NK-92 (cell line): ENCODE measurements around the gene INSIG1.

Experiments
- DNase-seq: peaks from one replicate; lab custom pipeline; 2025; ENCODE audit not compliant: unreplicated experiment; lab: John Stamatoyannopoulos, UW

INSIG1 gene

DNA sequence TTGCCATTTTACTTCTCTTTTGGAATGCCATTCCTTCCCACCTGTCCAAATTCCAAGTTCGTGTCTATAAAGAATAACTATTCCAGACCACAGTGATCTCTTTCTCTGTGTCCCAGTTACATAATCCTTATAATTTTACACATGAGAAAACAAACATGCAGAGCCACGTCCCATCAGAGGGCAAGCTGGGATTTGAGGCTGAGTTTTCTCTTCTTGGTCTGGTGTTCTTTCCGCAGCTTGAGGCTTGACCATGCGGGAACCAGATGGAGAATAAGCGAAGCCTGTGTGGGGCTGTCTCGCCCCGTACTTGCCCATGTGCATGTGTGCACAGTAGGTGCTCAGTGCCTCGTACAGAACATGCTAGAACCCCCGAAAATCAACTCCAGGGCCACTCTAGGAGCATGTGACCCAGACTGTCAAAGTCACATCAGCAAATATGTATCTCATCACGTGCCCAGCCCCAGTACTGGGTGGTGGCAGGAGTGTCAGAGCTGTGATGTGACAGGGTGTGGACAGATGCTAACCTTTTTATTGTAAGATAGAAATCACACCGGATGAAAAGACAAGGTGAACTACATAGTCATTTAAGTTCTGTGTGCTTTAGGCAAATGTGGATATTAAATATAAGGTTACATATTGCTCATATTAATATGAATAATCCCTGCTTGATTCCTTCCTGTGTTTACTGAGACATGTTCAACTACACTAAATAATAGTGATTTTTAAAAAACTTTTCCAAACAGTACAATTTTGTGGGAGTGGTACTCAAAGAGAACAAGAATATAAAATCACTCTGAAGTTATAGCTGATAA is 3.2 kb downstream of the INSIG1 start:
- no peak for DNase-seq

DNA sequence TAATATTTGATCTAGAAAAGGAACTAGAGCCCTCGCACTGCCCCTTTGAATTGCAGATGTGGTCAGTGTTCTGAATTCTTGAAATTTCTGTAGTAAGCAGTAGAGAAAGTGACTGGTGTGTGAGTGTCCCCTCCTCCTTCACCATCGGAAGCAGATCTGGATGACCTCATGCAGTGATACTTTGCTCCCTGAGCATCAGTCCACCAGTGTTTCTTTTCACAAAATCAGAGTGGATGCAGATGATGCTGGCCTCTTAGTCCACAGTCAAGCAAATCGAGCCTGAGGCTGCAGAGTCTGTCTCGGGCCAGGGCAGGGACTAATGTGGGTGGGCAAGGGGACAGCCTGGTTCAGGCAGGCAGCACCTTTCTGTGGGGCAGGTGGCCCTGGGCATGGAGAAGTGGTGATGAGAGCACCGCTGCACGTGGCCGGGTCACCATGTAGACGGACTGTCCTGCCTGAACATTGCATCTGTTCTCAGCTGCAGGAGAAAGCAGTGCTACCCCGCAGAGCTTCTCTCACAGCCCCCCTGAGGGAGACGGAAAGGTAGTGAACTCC is 5.4 kb downstream of the INSIG1 start:
- DNase-seq, result no peak

DNA sequence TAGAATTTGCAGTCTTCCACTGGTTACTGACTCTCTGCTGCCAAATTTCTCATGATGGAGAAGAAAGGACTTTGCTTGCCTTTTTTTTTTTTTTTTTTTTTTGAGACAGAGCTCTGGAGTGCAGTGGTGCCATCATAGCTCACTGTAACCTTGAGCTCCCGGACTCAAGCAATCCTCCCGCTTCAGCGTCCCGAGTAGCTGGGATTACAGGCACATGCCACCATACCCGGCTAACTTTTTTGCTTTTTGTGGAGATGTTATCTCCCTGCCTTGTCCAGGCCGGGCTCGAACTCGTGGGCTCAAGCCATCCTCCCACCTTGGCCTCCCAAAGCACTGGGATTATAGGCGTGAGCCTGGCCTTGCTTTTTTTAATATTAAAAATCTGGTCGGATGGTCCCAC is 6.2 kb downstream of the INSIG1 start:
- DNase-seq, result no peak

DNA sequence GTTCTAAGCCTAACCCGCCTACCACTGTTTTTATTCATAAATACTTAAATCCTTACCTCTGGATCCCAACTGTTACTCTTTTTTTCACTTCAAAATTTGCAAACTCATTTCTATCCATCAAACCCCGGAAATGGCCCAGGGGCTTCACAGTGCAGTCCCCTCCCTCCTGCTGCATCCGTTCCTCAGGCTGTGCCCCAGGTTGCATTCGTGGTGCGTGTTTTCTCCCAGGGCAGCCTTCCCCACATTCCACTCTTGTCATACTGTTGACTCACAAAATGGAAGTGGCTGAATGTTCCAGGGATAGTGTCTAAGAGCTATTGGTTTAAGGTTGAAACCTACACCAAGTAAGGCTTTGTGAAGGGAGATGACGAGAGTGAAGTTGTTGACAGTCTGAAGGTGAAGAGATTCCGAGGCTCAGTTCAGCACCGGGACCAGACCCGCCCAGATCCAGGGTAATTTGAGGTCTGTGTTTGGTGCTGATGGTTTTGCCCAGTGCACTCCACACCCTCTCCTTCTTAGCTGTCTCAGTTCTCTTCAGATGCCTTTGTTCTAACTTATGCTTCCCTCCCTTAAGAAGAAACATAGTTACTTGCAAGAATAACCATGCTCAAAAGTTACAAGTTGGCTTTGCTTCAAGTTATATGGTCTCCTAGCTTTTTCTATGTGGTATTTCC is 7.7 kb downstream of the INSIG1 start:
- DNase-seq, result no peak

DNA sequence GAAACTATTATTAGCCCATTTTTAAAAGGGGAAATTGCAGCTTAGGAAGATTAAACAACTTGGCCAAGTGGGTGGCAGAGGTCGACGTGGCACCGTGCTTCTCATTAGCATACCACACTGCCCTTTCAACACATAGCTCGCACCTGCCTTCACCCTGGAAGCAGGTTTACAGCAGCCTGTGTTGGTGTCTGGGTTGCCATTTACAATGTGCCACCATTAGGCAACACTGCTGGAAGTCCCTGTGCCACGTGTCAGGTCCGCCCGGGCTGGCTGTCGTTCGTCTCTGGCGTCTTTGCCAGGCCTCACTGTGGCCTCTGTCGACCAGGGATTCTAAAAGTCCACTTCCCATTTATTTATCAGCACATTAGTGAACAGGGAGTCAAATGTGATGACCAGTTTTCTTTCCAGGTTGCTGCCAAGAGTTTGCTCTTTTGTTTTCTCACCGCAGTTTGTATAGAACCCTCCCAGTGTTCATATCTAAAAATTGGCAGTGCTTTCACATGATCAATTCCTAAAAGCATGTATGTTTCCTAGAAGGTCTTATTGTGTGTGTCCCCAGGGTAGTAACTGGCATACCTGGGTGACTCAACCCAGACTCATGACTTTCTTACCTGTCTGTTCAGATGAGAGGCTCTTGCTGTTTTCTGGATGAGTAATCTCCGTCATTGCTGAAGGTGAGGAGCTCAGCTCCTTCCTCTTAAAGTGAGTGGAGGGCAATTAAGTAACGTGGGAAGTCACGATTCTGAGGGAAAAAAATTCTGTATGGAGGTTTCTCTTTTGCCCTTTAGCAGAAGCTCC is 9.2 kb downstream of the INSIG1 start:
- no peak for DNase-seq

DNA sequence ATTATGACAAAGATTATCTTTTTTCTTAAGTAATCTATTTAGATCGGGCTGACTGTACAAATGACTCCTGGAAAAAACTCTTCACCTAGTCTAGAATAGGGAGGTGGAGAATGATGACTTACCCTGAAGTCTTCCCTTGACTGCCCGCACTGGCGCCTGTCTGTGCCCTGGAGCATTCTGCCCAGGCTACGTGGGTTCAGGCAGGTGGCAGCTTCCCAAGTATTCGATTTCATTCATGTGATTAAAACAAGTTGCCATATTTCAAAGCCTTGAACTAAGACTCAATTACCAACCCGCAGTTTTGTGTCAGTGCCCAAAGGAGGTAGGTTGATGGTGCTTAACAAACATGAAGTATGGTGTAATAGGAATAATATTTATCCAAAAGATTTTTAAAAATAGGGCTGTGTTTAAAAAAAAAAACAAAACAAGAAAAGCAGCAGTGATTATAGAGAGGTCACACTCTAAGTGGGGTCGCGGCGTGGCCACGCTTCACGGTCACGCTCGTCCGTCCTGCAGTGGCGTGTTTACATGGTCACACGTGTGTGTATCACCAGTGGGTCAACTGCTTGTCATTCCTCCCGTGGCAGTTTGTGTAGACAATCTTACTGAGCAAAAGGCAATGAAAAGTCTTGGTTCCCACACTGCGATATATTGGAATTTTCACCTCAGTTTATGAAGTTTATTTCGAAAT is 10.8 kb downstream of the INSIG1 start:
- DNase-seq, result no peak

DNA sequence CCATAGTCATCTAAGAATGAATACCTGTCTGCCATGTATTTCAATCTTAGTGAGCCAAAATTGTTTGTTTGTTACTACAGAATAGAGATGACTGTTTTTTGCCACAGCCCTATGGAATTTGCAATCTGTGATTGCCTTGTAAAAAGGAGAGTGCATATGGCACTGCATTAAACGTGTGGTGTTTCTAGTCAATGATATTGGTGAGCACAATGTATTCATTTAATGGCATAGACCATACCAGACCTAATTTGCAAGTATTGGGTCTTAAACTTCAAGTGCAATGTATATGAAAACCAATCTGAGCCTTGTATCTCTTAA is 11.3 kb downstream of the INSIG1 start:
- DNase-seq, result no peak

DNA sequence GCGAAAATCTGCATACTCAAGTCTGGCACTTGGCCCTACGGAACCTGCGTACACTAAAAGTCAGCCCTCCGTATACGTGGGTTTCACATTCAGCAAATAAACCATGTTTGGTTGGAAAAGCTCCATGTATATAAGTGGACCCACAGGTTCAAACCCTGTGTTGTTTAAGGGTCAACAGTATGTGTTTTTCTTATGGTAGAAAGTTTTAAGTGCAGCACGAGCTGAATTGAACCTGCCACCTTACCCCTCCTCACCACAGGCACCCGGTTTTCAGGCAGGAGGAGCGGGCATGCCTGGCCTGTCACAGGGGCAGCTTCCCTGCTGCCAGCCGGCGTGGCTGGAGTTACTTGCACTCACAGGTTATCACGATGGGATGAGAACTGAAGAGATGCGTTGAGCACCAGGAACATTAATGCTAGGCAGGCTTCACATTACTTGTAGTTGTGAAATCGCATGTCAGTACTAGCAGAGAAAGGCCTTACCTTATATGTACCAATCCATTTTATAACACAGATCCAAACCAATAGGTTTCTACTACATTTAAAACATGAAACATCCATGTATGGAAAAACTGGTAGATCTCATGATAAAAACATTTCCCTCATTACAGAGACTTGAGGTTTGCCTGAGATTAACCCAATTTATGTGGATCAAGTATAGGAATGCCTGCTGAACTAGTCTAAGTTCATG is 12.9 kb downstream of the INSIG1 start:
- DNase-seq, result no peak

DNA sequence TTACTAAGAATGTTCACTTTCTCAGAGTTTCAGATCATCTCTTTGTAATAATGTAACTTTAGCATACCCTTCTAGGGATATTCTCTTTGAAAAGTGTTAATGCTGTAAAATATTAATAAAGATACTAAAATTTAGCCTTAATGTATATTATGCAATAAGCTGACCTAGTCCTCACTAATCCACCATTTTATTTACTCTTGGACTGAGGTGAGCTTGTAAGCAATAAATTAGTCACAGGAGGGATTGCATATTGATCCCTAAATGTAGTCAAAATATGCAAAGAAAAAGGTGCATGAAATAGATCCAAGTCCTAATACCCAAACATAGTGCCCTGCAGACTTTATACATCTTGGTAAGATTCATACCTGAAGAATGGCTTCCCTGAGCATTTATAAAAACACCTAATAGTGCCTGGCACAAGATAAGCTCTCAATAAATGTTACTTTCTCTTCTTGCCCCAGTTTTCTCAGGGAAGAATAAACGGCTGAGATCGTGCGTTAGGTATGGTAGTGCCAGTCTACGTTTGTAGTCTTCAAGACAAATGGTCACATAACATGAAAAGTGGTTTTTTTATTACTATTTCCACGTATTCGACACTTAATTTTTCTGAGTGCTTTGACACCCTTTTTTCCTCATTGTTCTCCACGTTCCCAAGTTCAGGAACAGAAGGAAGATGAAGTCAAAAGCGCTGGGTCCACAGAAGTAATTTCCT is 14.3 kb downstream of the INSIG1 start:
- no peak for DNase-seq

DNA sequence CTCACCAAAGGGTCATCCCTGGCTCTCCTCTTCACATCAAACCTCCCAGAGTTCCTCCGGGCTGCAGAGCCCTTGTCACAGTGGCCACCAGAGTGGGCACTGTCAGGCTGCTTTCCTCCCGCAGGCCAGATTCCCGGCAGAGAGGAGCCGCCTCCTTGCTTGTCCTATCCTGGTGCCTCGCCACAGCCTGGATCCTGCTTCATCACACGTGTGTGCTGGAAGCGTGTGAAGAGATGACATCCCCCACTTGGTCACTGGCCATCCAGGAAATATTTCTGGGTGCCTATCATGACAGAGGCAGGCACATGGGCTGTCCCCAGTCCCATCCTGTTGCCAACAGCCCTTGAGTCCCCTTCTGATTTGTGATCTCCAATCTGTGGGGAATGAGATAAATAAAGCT is 15.0 kb downstream of the INSIG1 start:
- no peak for DNase-seq

DNA sequence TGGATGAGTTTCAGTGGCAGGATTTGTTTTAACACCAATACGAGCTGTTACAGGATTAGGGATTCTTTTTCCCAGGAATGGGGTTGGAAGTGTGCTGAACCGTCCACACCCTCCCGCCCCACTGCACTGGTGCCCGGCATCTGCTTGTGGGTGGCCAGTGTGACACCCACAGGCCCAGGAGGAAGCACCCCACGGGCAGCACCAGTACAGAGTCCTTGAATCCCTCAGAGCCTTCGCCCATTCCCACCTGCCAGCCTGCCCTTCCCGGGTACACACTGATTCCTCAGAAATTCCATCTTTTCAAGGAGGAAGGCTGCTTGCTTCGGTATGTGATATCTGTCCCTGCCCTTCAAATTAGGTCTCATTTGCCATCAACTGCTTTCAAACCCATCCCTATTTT is 15.4 kb downstream of the INSIG1 start:
- DNase-seq, result no peak

DNA sequence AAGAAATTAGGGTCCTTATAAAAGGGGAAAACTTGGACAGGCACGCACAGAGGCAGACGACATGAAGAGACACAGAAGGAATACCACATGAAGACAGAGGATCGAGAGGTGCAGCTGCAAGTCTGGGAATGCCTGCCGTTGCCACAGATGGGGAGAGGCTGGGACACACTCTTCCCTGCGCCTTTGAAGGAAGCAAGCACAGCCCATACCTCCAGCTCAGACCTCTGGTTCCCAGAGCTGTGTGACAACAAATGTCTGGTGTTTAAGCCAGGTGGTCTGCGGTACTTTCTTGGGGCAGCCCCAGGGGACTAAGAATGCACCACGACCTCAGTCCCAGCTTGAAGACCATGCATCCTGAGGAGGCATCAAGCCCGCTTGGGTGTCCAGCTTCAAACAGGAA is 18.3 kb downstream of the INSIG1 start:
- no peak for DNase-seq

DNA sequence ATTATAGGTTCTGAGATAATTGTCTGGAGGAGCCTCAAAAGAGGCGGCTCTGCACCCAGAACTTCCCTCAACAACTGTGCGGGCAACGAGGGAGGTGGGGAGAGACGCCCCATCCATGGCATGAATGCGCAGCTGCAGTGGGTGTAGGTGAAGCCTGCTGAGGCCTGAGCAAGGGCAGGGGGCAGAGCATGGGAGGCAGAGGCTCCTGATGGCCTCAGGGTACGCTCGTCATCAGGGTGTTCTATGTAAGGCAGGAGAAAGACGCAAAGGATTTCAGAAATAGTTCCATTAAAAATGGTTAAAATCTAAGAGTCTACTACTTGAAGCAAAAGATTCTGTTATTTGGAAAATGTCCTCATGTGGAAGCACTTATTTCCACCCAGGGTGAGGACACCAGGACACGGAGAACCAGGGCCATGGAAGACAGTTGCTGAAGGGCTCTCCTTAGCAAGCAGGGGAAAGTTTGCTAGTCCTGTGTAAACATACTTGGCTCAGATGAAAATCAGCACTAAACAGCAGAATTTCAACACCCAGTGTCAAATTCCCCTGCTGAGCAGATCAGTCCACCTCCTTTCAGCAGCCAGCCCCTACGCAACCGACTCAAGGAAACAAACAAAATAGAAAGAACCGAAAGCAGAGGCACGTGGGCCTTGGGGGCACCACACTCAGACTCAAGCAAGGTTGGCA is 18.9 kb downstream of the INSIG1 start:
- DNase-seq, result no peak

DNA sequence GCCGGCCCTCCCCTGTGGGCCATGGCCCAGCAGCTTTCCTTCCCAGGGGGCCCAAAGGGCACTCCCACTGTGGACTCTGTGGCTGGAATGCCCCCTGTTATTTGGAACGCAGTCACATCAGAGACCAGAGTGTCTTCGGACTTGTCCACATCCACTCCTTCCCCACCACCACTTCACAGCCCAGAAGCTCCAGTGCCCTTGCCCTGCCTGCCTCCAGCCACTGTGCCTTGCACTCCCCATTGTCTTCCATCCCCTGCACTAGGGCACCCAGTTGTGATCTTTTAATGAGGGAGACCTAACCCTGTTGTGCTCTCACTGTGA is 19.4 kb downstream of the INSIG1 start:
- no peak for DNase-seq

DNA sequence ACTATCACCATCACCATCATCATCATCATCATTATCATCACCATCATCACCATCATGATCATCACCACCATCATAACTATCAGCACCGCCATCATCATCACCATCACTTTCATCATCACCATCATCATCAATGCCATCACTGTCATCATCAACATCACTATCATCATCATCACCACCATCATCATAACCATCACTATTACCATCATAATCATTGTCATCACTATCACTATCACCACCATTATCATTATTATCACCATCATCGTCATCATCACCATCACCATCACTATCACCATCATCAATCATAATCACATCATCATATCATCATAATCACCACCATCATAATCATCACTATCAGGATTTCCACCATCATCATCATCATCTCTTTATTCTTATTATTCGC is 20.6 kb downstream of the INSIG1 start:
- DNase-seq, result no peak

DNA sequence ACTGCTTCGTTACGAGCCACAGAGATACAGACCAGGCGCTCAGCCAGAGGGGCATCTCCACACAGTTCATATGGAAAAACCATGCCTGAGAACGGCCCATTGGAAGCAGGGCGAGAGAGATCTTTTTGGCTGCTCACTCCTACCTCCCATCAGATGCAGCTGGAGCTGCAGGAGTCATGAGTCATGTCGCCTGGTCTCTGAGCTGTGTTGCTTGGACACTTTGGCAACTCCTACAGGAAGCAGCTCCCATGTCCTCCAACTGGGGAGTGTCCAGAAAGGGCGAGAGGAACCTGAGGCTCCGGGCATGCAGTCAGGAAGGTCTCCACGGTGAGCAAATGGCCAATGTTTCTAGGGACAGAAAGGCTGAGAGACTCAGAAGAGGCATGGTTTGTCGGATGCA is 24.9 kb downstream of the INSIG1 start:
- no peak for DNase-seq

DNA sequence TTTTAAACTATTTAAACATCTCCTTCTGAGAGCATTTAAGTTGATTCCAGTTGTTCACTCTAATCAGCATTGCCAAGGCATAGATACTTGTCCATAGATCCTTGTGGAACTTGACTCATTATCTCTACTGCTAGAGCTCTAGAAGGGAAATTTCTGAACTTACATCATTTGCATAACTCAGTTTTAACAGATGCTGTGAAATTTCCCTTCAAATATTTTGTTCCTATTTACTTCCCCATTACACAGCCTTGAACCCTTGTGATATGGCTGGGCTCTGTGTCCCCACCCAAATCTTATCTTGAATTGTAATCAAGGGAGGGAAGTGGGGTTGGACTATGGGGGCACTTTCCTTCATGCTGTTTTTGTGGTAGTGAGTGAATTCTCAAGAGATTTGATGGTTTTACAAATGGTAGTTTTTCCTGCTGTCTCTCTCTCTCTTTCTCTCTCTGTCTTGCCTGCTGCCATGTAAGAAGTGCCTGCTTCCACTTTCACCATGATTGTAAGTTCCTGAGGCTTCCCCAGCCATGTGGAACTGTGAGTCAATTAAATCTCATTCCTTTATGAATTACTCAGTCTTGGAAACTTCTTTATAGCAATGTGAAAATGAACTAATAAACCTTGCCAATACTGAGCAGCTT is 25.4 kb downstream of the INSIG1 start:
- DNase-seq, result no peak

DNA sequence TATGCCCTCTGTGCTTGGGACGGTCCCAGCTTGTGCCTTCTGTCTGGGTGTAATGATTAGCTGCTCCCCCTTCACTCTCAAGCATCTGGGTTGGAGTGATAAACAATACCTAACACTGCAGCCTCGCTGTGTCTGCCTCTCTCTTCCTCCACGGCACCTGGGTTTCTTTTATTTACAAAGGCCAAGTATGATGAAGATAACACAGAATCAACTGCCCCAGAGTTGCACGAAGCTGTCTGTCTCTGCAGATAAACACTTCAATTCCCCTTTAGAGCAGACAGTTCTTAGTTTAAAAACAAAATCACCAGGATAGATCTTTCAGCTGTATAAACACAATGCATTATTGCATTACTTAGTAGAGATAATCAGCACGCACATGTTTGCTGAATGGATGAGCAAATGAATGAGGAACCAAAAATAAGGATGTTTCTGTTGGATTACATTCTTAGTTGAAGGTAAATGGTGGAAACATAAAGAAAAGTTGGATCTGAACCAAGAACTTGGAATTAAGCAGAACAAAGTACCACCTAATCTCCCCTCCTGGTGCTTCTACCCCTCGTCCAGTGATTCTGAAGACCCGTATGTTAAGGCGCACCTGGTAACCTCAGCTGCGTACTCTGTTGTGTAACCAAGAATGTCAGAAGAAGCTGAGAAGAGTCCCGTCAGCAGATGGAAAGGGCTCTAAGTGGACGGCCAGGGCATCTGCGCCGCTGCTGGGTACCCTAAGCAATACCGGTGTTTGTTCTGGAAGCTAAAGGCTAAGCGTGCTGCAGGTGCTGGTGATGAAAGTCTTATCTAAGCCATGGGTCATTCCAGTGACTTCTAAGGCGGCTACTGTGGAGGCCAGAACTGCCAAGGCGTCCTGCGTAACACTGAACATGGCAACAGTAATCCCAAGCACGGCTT is 26.6 kb downstream of the INSIG1 start:
- DNase-seq, result no peak
